GM21423 (cell line): ENCODE results near the gene TRRAP.

Experiments used
- ATAC-seq: cut with Tn5 transposase; IDR thresholded peaks from one replicate; pipeline ENCODE4 v1.9.1; 2021; ENCODE audit warnings: mild to moderate bottlenecking, moderate library complexity; ENCODE audit not compliant: unreplicated experiment

The TRRAP gene

GRCh38 chr7:99002827-99003212 is 124.5 kb downstream of the TRRAP start:
- ATAC-seq = no peak

- no peak for ATAC-seq
Measured at GRCh38 chr7:99003419-99003818, 125.1 kb downstream of the TRRAP start.

GRCh38 chr7:99004216-99004615 is 125.9 kb downstream of the TRRAP start:
- no peak for ATAC-seq

DNA sequence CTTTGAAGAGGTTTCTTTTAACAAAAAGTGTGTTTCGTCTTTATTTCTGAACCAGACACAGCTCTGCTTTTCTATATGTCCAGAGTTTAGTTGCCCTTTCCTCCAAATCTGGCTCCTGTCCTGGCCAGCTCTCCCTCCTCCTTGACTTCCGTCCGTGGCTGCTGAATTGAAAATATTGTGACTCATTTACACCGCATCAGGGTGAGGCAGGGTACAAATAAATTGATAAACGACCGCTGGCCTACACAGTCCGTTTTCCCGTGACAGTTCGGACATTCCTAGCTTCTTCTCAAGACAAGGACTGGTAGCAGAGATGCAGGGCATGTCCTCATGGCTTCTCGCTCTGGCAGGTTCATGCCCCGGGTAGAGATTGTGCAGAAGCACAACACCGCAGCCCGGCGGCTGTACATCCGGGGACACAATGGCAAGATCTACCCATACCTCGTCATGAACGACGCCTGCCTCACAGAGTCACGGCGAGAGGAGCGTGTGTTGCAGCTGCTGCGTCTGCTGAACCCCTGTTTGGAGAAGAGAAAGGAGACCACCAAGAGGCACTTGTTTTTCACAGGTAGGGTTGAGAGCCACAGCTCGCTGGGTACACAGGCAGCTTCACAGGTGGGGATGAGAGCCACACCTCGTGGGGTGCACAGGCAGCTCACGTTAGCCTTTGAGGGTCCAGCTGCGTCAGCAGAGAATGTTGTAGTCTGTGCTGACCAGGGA is 126.6 kb downstream of the TRRAP start:
- no peak for ATAC-seq

DNA sequence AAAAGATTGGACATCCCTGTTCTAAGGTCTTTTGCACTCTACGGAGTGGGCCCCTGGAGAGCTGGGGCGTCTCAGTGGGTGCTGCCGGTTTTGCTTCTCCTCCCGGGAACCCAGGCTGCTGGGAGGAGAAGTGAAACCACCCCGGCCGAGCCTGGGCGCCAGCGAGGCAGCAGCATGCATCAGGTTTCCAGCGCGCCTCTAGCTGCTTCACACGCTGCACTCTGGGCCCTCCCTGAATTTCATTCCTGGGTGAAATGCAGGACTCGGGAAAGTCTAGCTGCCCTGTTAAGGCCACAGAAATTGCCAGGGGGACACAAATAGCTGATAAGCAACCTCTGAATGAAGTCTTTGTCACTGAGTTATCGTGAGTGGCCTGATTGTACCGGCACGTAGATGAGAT is 127.4 kb downstream of the TRRAP start:
- no peak for ATAC-seq

- no peak for ATAC-seq
Measured at GRCh38 chr7:99006739-99007424, 128.6 kb downstream of the TRRAP start.

- ATAC-seq = no peak
Measured at GRCh38 chr7:99008181-99008631, 129.9 kb downstream of the TRRAP start.

- no peak for ATAC-seq
Measured at GRCh38 chr7:99008921-99009530, 130.7 kb downstream of the TRRAP start.

GRCh38 chr7:99010281-99010680 is 131.9 kb downstream of the TRRAP start:
- ATAC-seq = no peak

- no peak for ATAC-seq
Measured at GRCh38 chr7:99011341-99011705, 133.0 kb downstream of the TRRAP start.

GRCh38 chr7:99011706-99012404 is 133.5 kb downstream of the TRRAP start:
- no peak for ATAC-seq

GRCh38 chr7:99012722-99013121 is 134.4 kb downstream of the TRRAP start:
- no peak for ATAC-seq

DNA sequence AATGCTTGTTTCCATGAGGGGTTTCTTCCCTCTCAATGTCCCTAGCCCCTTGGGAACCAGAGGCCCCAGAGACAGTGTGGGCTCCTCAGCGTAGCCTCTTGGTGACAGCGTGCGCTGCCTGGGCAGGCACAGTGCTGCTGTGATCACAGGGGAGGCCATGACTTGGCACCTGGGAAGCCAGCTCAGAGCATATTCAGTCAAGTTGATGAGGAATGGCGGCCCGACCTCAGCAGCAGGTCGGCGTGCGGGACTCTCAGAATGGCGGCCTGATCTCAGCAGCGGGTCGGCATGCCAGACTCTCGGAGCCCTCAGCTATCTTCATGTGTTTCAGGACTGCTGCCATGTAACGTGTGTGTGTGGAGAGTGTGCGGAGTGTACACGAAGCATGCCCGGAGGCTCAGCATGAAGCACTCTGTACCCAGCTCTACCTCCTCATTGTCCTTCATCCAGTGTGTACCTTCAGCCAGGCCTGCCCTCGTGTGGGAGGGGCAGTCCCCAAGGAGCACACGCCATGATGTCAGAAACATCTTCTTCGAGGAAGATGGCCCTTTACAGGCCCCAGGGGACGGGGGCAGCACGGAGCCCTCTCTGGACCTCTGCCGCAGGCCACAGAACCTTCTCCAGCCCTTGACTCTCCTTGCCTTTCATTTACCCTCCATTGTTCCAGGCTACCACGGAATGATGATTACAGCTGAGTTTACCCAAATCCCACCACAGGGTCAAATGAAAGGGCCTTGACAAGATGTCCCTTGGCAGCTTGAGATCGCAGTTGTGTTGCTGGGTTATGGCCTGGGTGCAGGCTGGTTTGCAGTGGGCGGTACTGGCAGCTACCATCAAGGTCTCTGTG is 135.2 kb downstream of the TRRAP start:
- no peak for ATAC-seq

GRCh38 chr7:99014113-99014985 is 136.0 kb downstream of the TRRAP start:
- no peak for ATAC-seq

DNA sequence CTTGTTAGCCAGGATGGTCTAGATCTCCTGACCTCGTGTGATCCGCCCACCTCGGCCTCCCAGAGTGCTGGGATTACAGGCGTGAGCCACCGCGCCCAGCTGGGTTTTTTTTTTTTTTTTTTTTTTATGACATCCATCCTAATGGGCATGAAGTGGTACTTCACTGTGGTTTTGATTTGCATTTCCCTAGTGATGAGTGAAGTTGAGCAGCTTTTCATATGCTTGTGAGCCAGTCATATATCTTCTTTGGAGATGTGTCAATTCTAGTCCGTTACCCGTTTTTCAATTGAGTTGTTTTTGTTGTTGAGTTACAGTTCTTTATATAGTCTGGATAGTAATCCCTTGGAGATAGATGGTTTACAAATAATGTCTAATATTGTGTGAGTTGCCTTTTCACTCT is 137.9 kb downstream of the TRRAP start:
- no peak for ATAC-seq

DNA sequence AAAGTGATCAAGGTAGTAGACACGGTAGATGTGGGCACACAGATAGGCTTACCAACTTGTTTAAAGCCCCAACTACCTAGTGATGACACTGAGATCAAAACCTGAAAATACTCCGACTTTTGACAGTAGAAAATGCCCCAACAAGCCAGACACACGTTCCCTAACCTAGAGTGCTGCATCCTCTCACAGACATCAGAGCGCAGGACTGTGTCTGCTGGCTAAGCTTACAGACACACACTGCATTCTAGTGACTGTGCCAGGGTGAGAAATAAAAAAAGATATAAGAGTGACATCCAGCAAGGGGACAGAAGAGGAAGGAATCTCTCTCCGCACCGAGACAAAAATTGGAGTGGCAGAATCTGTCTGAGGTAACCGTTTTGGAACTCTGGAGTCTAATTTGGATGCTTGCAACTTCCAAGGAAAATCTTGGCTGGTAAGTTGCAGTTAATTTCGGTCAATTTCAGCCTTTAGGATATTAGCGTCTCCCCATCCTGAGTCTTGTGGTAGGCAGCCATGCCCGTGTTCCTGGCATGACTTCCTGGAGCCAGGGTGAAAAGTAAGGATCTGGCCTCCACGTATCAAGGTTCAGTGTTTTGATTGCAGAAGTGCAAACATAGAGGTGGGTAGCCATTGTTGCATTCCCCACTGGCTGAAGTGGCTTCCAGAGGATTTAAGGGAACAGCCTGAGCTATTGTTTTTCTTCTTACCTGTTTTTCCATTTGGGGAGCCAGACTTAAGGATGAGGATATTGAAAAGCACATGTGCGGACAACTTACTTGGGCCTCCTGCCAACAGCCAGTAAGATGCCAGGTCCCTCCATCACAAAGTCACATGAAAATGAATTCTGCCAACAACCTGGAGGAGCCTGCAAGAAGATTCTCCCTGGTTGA is 141.4 kb downstream of the TRRAP start:
- no peak for ATAC-seq

- no peak for ATAC-seq
Measured at GRCh38 chr7:99020413-99020715, 142.0 kb downstream of the TRRAP start.

DNA sequence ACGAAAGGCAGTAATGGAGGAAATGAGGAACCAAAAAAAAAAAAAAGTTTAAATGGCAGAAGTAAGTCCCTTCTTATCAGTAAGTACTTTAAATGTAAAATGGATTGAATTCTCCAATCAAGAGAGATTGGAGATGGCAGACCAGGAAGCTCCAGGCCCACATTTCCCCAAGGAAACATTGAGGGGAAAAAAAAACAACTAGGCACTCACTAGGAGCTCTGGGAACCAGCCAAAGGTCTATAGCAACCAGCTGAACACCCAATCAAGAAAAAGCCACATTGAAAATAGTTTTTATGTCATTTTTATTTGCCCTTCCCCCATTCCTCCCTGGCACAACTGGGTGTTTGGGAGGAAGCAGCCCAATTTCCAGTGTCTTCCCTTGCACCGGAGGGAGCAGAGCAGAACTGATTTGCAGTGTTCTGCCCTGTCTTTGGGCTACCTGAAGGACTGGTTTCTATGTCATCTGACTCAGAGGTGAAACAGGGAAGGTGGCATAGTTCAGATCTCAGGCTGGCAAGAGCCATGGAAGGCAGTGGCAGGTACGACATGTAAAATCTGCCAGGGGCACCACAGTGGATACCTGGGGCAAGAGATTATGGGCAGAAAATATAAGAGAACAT is 143.7 kb downstream of the TRRAP start:
- ATAC-seq = no peak
